Prostate gland (tissue), 2 donors: Measurements from ENCODE around the gene KCNC1. TPM values are rescaled to one million over a fixed set of nuclear protein-coding genes. Genes with fewer than 3 reads are reported as not detected.
A peak's percentile ranks its signal among the peaks of the same experiment; 100 is the strongest.

Experiments
- DNase-seq: peaks from one replicate; pipeline ENCODE4 v3.0.0-alpha.2; 2019; ENCODE audit warnings: low spot score
- H3K27ac ChIP-seq, 2 donors: fragments of 200-600 bp; sonication (generic); 2 replicates each; pipeline ENCODE4 v1.5.1; 2017 to 2019
- H3K27me3 ChIP-seq: fragments of 200-600 bp; sonication (generic); replicated peaks from 2 replicates; pipeline ENCODE4 v1.5.1; 2019; ENCODE audit not compliant: insufficient read depth
- H3K36me3 ChIP-seq, 2 donors: fragments of 200-600 bp; sonication (generic); 1 replicate in 1 of 2; 2 replicates in 1 of 2; pipeline versions ENCODE4 v1.5.1 to v1.8.1; 2017 to 2019
- H3K4me1 ChIP-seq: fragments of 200-600 bp; sonication (generic); replicated peaks from 2 replicates; pipeline ENCODE4 v1.5.1; 2019
- H3K4me3 ChIP-seq, 2 donors: fragments of 200-600 bp; sonication (generic); 2 replicates each; pipeline ENCODE4 v1.5.1; 2017 to 2019
- H3K9me3 ChIP-seq: fragments of 200-600 bp; sonication (generic); 2 replicates; pipeline ENCODE4 v1.5.1; 2017
- POLR2A ChIP-seq: fragments of 450-650 bp; IDR thresholded peaks from one replicate; pipeline ENCODE4 v1.6.1; 2016; ENCODE audit warnings: antibody characterized with exemption, mild to moderate bottlenecking
- POLR2AphosphoS5 ChIP-seq: sonication (generic); formaldehyde crosslinking; IDR thresholded peaks from one replicate; pipeline ENCODE4 v1.6.1; 2017; ENCODE audit warnings: antibody characterized with exemption
- WGBS: methylation state at CpG from one replicate; pipeline ENCODE4 v1.1.5; 2018; 5-methylcytosine and 5-hydroxymethylcytosine counted together
- intact Hi-C: fragments of 100-400 bp; cut with DNase I; formaldehyde crosslinking; loops from one replicate; pipeline ENCODE4 v1.14.2; 2022
- total RNA-seq, 2 donors: library from RNA; depleted of rRNA; stranded (reverse); fragments of >200 nt; gene quantifications; one replicate each; pipeline ENCODE4 v1.1.0, GENCODE V29; 2016
- TF ChIP-seq, protein P1 (sequence below), 4 experiments: fragments of 200-600 bp in 2 of 4; fragments of 450-650 bp in 2 of 4; sonication (generic) in 2 of 4; IDR thresholded peaks; 1 replicate in 3 of 4; 2 replicates in 1 of 4; pipeline ENCODE4 v1.5.1; 2016 to 2019; ENCODE audit warnings: antibody characterized with exemption in 4 of 4, mild to moderate bottlenecking in 2 of 4, moderate library complexity in 2 of 4

Gene KCNC1
- total RNA-seq, 2 donors from 2014 or later = 3.0 TPM; not detected in 1

DNA sequence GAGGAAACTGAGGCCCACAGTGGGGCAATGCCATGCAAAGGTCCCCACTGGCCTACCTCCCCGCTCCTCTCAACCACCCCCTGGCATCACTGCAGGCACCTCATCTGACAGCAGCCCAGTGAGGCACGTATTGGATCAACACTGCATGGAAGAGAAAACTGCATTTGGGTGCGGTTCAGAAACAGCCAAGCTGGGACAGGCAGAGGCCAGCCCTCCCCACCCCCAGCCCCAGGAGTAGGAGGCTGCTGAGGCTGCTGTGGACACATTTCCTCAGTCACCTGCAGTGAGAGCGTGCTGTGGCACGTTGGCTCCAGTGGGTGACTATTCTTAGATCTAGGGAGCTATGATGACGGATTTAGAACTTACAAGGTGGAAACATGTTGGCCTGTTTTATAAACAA is 63.7 kb downstream of the KCNC1 start:
- DNase-seq = peak; percentile 35
- Histone ChIP-seq H3K4me3 (no peak overlapping the region), H3K36me3 (no peaks in the 10 kb centered on the region), H3K9me3 (no peaks in the 10 kb centered on the region), H3K4me1 (no peaks in the 10 kb centered on the region), H3K27me3 (no peaks in the 10 kb centered on the region), H3K27ac (no peak overlapping the region)
- TF ChIP-seq POLR2AphosphoS5 = peak; percentile 56
- TF ChIP-seq, protein P1, sequence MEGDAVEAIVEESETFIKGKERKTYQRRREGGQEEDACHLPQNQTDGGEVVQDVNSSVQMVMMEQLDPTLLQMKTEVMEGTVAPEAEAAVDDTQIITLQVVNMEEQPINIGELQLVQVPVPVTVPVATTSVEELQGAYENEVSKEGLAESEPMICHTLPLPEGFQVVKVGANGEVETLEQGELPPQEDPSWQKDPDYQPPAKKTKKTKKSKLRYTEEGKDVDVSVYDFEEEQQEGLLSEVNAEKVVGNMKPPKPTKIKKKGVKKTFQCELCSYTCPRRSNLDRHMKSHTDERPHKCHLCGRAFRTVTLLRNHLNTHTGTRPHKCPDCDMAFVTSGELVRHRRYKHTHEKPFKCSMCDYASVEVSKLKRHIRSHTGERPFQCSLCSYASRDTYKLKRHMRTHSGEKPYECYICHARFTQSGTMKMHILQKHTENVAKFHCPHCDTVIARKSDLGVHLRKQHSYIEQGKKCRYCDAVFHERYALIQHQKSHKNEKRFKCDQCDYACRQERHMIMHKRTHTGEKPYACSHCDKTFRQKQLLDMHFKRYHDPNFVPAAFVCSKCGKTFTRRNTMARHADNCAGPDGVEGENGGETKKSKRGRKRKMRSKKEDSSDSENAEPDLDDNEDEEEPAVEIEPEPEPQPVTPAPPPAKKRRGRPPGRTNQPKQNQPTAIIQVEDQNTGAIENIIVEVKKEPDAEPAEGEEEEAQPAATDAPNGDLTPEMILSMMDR (IDR thresholded peaks at IDR 0.05) = no peak
- intact Hi-C loops = no loop called here
- WGBS = 35% methylated on average over 6 of the region's 6 CpGs

DNA sequence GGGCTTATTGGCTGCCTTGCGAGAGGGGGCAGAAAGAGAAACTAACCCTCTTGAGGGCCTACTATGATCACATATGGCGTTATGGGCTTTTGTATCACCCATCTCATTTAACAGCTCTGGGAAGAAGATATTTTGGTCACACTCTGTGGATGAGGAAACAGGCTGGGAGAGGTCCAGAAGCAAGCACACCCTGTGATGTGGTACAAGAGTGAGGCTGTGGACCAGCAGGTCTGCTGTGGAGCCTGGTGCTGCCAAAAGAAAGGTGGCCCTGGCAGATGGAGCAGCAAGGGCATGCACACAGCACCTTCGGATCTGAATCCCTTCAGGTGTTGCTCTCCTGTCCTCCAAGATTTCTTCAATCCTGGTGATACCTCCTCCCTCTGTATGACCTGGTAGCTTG is 64.1 kb downstream of the KCNC1 start:
- intact Hi-C loops = no loop called here
- no peak for TF ChIP-seq POLR2AphosphoS5
- TF ChIP-seq POLR2A = no peak
- TF ChIP-seq, protein P1 (IDR thresholded peaks at IDR 0.05) = no peak
- no peaks in the 10 kb centered on the region for H3K36me3 ChIP-seq

DNA sequence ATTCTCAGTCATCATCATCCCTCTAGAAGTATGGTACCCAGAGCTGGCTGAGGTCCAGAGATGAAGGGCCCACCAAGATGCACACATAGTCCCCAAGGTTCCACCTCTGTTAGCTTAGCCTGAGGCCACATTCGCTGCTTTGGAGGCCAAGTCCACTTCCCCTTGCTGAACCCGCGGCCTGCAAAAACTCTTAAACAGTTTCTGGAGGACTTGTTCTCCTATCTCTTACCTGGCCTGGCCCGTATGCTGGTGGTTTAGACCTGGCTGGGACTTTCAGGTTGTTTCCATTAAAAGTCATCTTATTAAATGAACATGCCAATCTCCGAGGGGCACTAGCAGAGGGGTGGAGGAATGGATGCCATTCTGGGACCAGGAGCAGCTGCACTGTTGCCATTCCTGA is 64.6 kb downstream of the KCNC1 start:
- no peak overlapping the region for H3K4me3 ChIP-seq
- no peaks in the 10 kb centered on the region for H3K9me3 ChIP-seq
- intact Hi-C loops = no loop called here
- no peaks in the 10 kb centered on the region for H3K4me1 ChIP-seq
- no peaks in the 10 kb centered on the region for H3K27me3 ChIP-seq
- 94% methylated on average over 5 of the region's 5 CpGs for WGBS
- no peaks in the 10 kb centered on the region for H3K36me3 ChIP-seq
- TF ChIP-seq, protein P1 (IDR thresholded peaks at IDR 0.05) = no peak
- no peak for TF ChIP-seq POLR2A
- TF ChIP-seq POLR2AphosphoS5 = no peak
- DNase-seq = no peak
- H3K27ac ChIP-seq = no peak overlapping the region

More for the DNA sequence above, 64.1 kb downstream of the KCNC1 start:
- no peaks in the 10 kb centered on the region for H3K4me1 ChIP-seq
- no peaks in the 10 kb centered on the region for H3K9me3 ChIP-seq
- H3K27me3 ChIP-seq = no peaks in the 10 kb centered on the region
- no peak overlapping the region for H3K4me3 ChIP-seq
- WGBS = 84% methylated on average over 3 of the region's 3 CpGs
- no peak for DNase-seq
- H3K27ac ChIP-seq = no peak overlapping the region

DNA sequence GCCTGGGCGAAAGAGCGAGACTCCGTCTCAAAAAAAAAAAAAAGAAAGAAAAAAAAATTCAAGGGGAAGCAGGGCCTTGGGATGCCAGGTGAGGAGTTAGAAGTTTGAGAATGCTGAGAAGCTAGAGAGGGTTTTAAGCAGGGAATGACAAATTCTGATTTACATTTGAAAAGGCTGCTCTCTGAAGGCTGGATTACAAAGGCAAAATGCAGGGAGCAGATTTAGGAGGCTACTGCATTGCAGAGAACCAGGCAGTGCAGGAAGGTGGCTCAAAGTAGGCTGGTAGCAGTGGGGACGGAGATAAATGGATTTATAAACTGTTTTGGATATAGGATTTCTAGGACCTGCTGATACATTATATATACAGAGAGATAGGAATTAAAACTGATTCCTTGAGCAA is 66.6 kb downstream of the KCNC1 start:
- no peak overlapping the region for H3K4me3 ChIP-seq
- no peaks in the 10 kb centered on the region for H3K27me3 ChIP-seq
- 95% methylated on average over 4 of the region's 4 CpGs for WGBS
- TF ChIP-seq, protein P1 (IDR thresholded peaks at IDR 0.05) = no peak
- TF ChIP-seq POLR2AphosphoS5 (no peak), POLR2A (no peak)
- H3K27ac ChIP-seq = no peak overlapping the region
- no peaks in the 10 kb centered on the region for H3K9me3 ChIP-seq
- no peaks in the 10 kb centered on the region for H3K4me1 ChIP-seq
- DNase-seq = no peak
- H3K36me3 ChIP-seq = no peaks in the 10 kb centered on the region
- intact Hi-C loops = no loop called here

DNA sequence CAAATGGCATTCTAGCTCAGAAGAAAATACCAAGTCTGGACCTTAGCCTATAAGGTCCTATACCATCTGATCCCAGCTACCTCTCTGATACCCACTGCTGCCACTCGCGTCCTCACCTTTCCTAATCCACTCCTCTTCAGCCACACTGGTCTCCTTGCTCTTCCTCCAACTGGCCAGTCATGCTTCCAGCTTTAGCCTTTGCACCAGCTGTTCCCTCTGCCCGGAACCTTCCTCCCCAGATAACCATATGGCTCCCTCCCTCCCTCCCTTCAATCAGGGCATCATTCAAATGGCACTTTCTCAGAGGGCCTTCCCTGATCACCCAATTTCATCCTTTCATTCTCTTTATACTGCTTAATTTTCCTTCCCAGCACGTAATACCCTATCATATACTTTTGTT is 67.9 kb downstream of the KCNC1 start:
- intact Hi-C loops = no loop called here
- DNase-seq = no peak

More for the DNA sequence above, 67.9 kb downstream of the KCNC1 start:
- Histone ChIP-seq H3K4me3 (no peak overlapping the region), H3K27ac (no peak overlapping the region), H3K4me1 (no peaks in the 10 kb centered on the region), H3K9me3 (no peaks in the 10 kb centered on the region), H3K36me3 (no peaks in the 10 kb centered on the region), H3K27me3 (no peaks in the 10 kb centered on the region)
- TF ChIP-seq, protein P1 (IDR thresholded peaks at IDR 0.05) = no peak
- TF ChIP-seq POLR2A (no peak), POLR2AphosphoS5 (no peak)
- WGBS = 93% methylated on average over 4 of the region's 4 CpGs
